ENCODE results near the gene SEM1.

The SEM1 gene

GRCh38 chr7:96697822-96698221 is 11.8 kb downstream of the SEM1 start:
- TF ChIP-seq POLR2AphosphoS5 (IDR thresholded peaks at IDR 0.05; ENCODE audit: low read depth, low read length) (no peak), TAF1 (IDR thresholded peaks at IDR 0.05; ENCODE audit: borderline replicate concordance, insufficient read depth, low read length) (no peak), FOXP2 (optimal IDR thresholded peaks at IDR 0.05; ENCODE audit: borderline replicate concordance, extremely low read depth, extremely low read length, insufficient read depth) (no peak), SIN3A (IDR thresholded peaks at IDR 0.05; ENCODE audit: borderline replicate concordance, insufficient read depth, low read length) (no peak)
- TF ChIP-seq, protein P1, sequence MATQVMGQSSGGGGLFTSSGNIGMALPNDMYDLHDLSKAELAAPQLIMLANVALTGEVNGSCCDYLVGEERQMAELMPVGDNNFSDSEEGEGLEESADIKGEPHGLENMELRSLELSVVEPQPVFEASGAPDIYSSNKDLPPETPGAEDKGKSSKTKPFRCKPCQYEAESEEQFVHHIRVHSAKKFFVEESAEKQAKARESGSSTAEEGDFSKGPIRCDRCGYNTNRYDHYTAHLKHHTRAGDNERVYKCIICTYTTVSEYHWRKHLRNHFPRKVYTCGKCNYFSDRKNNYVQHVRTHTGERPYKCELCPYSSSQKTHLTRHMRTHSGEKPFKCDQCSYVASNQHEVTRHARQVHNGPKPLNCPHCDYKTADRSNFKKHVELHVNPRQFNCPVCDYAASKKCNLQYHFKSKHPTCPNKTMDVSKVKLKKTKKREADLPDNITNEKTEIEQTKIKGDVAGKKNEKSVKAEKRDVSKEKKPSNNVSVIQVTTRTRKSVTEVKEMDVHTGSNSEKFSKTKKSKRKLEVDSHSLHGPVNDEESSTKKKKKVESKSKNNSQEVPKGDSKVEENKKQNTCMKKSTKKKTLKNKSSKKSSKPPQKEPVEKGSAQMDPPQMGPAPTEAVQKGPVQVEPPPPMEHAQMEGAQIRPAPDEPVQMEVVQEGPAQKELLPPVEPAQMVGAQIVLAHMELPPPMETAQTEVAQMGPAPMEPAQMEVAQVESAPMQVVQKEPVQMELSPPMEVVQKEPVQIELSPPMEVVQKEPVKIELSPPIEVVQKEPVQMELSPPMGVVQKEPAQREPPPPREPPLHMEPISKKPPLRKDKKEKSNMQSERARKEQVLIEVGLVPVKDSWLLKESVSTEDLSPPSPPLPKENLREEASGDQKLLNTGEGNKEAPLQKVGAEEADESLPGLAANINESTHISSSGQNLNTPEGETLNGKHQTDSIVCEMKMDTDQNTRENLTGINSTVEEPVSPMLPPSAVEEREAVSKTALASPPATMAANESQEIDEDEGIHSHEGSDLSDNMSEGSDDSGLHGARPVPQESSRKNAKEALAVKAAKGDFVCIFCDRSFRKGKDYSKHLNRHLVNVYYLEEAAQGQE (IDR thresholded peaks at IDR 0.05; ENCODE audit: insufficient read depth in 1 of 2, low read depth in 2 of 2, low read length in 2 of 2) = no peak

DNA sequence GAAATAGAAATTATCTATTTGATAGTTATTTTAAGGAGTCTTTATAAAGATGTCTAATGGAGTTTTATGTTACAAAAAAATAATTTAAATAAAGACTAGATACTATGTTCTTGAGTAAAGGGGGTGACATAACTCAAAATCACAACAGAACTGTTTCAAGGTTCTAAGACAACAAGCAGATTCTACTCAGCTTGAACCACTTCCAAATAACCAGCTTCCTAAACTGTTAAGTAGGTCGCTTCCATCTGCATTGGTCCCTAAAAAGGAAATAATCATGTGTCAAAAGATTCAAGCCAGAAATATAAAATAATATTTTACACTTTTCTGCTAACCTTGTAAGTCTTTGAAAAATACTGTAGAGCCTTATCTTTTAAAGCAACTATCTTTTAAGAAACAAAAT is 14.1 kb downstream of the SEM1 start:
- TF ChIP-seq, protein P1 (IDR thresholded peaks at IDR 0.05; ENCODE audit: insufficient read depth in 1 of 2, low read depth in 2 of 2, low read length in 2 of 2) = no peak
- no peak for TF ChIP-seq FOXP2 (optimal IDR thresholded peaks at IDR 0.05; ENCODE audit: borderline replicate concordance, extremely low read depth, extremely low read length, insufficient read depth)
- no peak for TF ChIP-seq SIN3A (IDR thresholded peaks at IDR 0.05; ENCODE audit: borderline replicate concordance, insufficient read depth, low read length)
- no peak for TF ChIP-seq TAF1 (IDR thresholded peaks at IDR 0.05; ENCODE audit: borderline replicate concordance, insufficient read depth, low read length)
- TF ChIP-seq POLR2AphosphoS5 (IDR thresholded peaks at IDR 0.05; ENCODE audit: low read depth, low read length) = no peak

- TF ChIP-seq, protein P1 (IDR thresholded peaks at IDR 0.05; ENCODE audit: insufficient read depth in 1 of 2, low read depth in 2 of 2, low read length in 2 of 2) = no peak
- TF ChIP-seq SIN3A (IDR thresholded peaks at IDR 0.05; ENCODE audit: borderline replicate concordance, insufficient read depth, low read length) (no peak), POLR2AphosphoS5 (IDR thresholded peaks at IDR 0.05; ENCODE audit: low read depth, low read length) (no peak), FOXP2 (optimal IDR thresholded peaks at IDR 0.05; ENCODE audit: borderline replicate concordance, extremely low read depth, extremely low read length, insufficient read depth) (no peak), TAF1 (IDR thresholded peaks at IDR 0.05; ENCODE audit: borderline replicate concordance, insufficient read depth, low read length) (no peak)
Measured at GRCh38 chr7:96694082-96694481, 15.6 kb downstream of the SEM1 start.

DNA sequence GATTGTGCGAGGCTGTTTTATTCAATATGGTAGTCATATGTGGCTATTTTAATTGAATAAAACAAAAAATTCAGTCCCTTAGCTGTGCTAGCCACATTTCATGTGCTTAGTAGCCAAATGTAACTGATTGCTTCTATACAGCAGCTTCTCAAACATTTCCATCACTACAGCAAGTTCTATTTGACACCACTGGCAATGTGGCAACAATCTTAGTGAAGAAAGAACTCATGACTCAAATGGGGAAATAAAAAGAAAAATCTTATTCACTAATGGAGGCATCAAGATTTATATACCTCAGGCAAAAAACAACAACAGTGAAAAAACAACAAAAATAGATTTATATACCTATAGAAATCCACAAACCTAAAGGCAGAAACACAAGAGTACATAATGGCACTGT is 17.9 kb downstream of the SEM1 start:
- TF ChIP-seq FOXP2 (optimal IDR thresholded peaks at IDR 0.05; ENCODE audit: borderline replicate concordance, extremely low read depth, extremely low read length, insufficient read depth) = no peak
- no peak for TF ChIP-seq TAF1 (IDR thresholded peaks at IDR 0.05; ENCODE audit: borderline replicate concordance, insufficient read depth, low read length)
- no peak for TF ChIP-seq POLR2AphosphoS5 (IDR thresholded peaks at IDR 0.05; ENCODE audit: low read depth, low read length)
- TF ChIP-seq, protein P1 (IDR thresholded peaks at IDR 0.05; ENCODE audit: insufficient read depth in 1 of 2, low read depth in 2 of 2, low read length in 2 of 2) = no peak
- TF ChIP-seq SIN3A (IDR thresholded peaks at IDR 0.05; ENCODE audit: borderline replicate concordance, insufficient read depth, low read length) = no peak

GRCh38 chr7:96689414-96689813 is 20.2 kb downstream of the SEM1 start:
- TF ChIP-seq TAF1 (IDR thresholded peaks at IDR 0.05; ENCODE audit: borderline replicate concordance, insufficient read depth, low read length) (no peak), POLR2AphosphoS5 (IDR thresholded peaks at IDR 0.05; ENCODE audit: low read depth, low read length) (no peak), FOXP2 (optimal IDR thresholded peaks at IDR 0.05; ENCODE audit: borderline replicate concordance, extremely low read depth, extremely low read length, insufficient read depth) (no peak), SIN3A (IDR thresholded peaks at IDR 0.05; ENCODE audit: borderline replicate concordance, insufficient read depth, low read length) (no peak)
- TF ChIP-seq, protein P1 (IDR thresholded peaks at IDR 0.05; ENCODE audit: insufficient read depth in 1 of 2, low read depth in 2 of 2, low read length in 2 of 2) = no peak

Data from PFSK-1 (cell line).